HepG2 (cell line): Measurements from ENCODE around the gene SLC6A5. TPM values are rescaled to one million over a fixed set of nuclear protein-coding genes. Genes with fewer than 3 reads are reported as not detected.

ENCODE experiments used
- ATAC-seq: fragments of 200-7000 bp; cut with Tn5 transposase; 3 replicates; pipeline ENCODE4 v1.9.1; 2020; ENCODE audit warnings: mild to moderate bottlenecking, moderate library complexity
- BruUV-seq: library from RNA; stranded (reverse); fragments of 400-500 nt; replicated peaks from 2 replicates; lab custom pipeline; 2021; lab: Mats Ljungman, UMichigan
- CTCF ChIA-PET: fragments of 300-600 bp; formaldehyde crosslinking; extraction: SDS; loops from one replicate; lab custom pipeline; 2021; ENCODE audit warnings: low total read pairs, inconsistent platforms, low intra/inter-chr PET ratio; lab: Yijun Ruan, JAX
- POLR2A ChIA-PET: fragments of 350-600 bp; sonication (Branson Sonifier 250); formaldehyde crosslinking; loops from one replicate; lab custom pipeline; 2020; ENCODE audit warnings: antibody characterized with exemption, inconsistent platforms; lab: Yijun Ruan, JAX
- DNase-seq: peaks from one replicate; pipeline ENCODE4 v3.0.0-alpha.2; 2015; ENCODE audit warnings: low spot score
- FAIRE-seq: peaks from 3 replicates; lab custom pipeline; 2011; peaks lifted over from hg19 to GRCh38; lab: Jason Lieb, UNC
- H2AFZ ChIP-seq: one replicate; pipeline ENCODE4 v1.6.1; 2011; ENCODE audit warnings: low read length, inconsistent platforms
- H3K27ac ChIP-seq: fragments of 300-600 bp; 3 replicates; pipeline ENCODE4 v1.8.0; 2011; ENCODE audit warnings: mixed run types, mild to moderate bottlenecking, mixed read lengths, low read length, inconsistent platforms; ENCODE audit not compliant: insufficient read depth; ENCODE audit errors: extremely low read length
- H3K27me3 ChIP-seq, 2 experiments: fragments of 200-600 bp in 1 of 2; 2 replicates in 1 of 2; 3 replicates in 1 of 2; pipeline versions ENCODE4 v1.6.0 to v1.8.0; 2011; ENCODE audit warnings: low read length in 2 of 2, mild to moderate bottlenecking in 2 of 2, moderate library complexity in 2 of 2, inconsistent platforms in 1 of 2; ENCODE audit not compliant: insufficient read depth in 2 of 2, control insufficient read depth in 1 of 2
- H3K36me3 ChIP-seq, 2 experiments: fragments of 200-600 bp in 1 of 2; replicated peaks in 1 of 2; 2 replicates in 1 of 2; 3 replicates in 1 of 2; pipeline versions ENCODE4 v1.5.1 to v1.8.0; 2011; ENCODE audit warnings: low read length in 2 of 2, inconsistent platforms in 1 of 2; ENCODE audit not compliant: insufficient read depth in 2 of 2, control insufficient read depth in 1 of 2
- H3K4me1 ChIP-seq: 2 replicates; pipeline ENCODE4 v1.5.1; 2012; ENCODE audit warnings: low read length, inconsistent platforms; ENCODE audit not compliant: insufficient read depth
- H3K4me2 ChIP-seq: 2 replicates; pipeline ENCODE4 v1.6.0; 2011; ENCODE audit warnings: low read depth, low read length, inconsistent platforms
- H3K4me3 ChIP-seq, 3 experiments: fragments of 200-600 bp in 1 of 3; sonication (generic), shearing (Covaris generic) in 1 of 3; replicated peaks in 1 of 3; 2 replicates each; pipeline ENCODE4 v1.5.1; 2011 to 2016; ENCODE audit warnings: low read length in 3 of 3, inconsistent platforms in 2 of 3, low read depth in 2 of 3, mild to moderate bottlenecking in 2 of 3, control low read depth in 1 of 3, mixed read lengths in 1 of 3; ENCODE audit not compliant: insufficient read depth in 1 of 3
- H3K79me2 ChIP-seq: one replicate; pipeline ENCODE4 v1.6.1; 2011; ENCODE audit warnings: low read length, inconsistent platforms; ENCODE audit not compliant: insufficient read depth
- H3K9ac ChIP-seq: 2 replicates; pipeline ENCODE4 v1.6.0; 2011; ENCODE audit warnings: mild to moderate bottlenecking, low read depth, low read length, inconsistent platforms; ENCODE audit not compliant: insufficient read depth
- H3K9me3 ChIP-seq: 2 replicates; pipeline ENCODE4 v1.5.1; 2012; ENCODE audit warnings: mild to moderate bottlenecking, low read length
- H4K20me1 ChIP-seq: 2 replicates; pipeline ENCODE4 v1.6.0; 2011; ENCODE audit warnings: inconsistent platforms, mild to moderate bottlenecking, low read length, moderate library complexity; ENCODE audit not compliant: insufficient read depth
- ELF3 ChIP-seq: IDR thresholded peaks from 2 replicates; pipeline ENCODE4 v1.6.1; 2016; ENCODE audit warnings: missing genetic modification reagents, missing compliant biosample characterization
- ERF ChIP-seq: IDR thresholded peaks from 2 replicates; pipeline ENCODE4 v1.6.1; 2018; ENCODE audit warnings: missing biosample characterization, missing genetic modification reagents
- FOXA3 ChIP-seq: IDR thresholded peaks from 2 replicates; pipeline ENCODE4 v1.6.1; 2016; ENCODE audit warnings: missing genetic modification reagents, missing compliant biosample characterization
- GABPB1 ChIP-seq: IDR thresholded peaks from 2 replicates; pipeline ENCODE4 v1.6.1; 2016; ENCODE audit warnings: mild to moderate bottlenecking, missing genetic modification reagents, moderate library complexity, missing compliant biosample characterization
- HDAC1 ChIP-seq: sonication (generic); formaldehyde crosslinking; IDR thresholded peaks from 2 replicates; pipeline ENCODE4 v1.5.1; 2020; ENCODE audit warnings: mild to moderate bottlenecking, missing genetic modification reagents
- KDM3A ChIP-seq: IDR thresholded peaks from 2 replicates; pipeline ENCODE4 v1.6.1; 2018; ENCODE audit warnings: low read depth, missing compliant biosample characterization
- NR2F1 ChIP-seq, 2 experiments: fragments of 450-650 bp in 1 of 2; formaldehyde crosslinking in 1 of 2; IDR thresholded peaks; 2 replicates each; pipeline versions ENCODE4 v1.5.0 to v1.6.1; 2016 to 2020; ENCODE audit warnings: mild to moderate bottlenecking in 1 of 2, missing compliant biosample characterization in 1 of 2, missing genetic modification reagents in 1 of 2, moderate library complexity in 1 of 2
- STAT5B ChIP-seq: sonication (generic); formaldehyde crosslinking; IDR thresholded peaks from 2 replicates; pipeline ENCODE4 v1.4.0; 2020; ENCODE audit warnings: missing genetic modification reagents
- ZNF235 ChIP-seq: sonication (generic); formaldehyde crosslinking; IDR thresholded peaks from 2 replicates; pipeline ENCODE4 v1.8.1; 2023; ENCODE audit warnings: mild to moderate bottlenecking, missing genetic modification reagents, borderline replicate concordance
- ZNF263 ChIP-seq: sonication (generic); formaldehyde crosslinking; IDR thresholded peaks from 2 replicates; pipeline ENCODE4 v1.4.0; 2020; ENCODE audit warnings: missing genetic modification reagents
- ZNF34 ChIP-seq: sonication (generic); formaldehyde crosslinking; IDR thresholded peaks from 2 replicates; pipeline ENCODE4 v1.4.0; 2020; ENCODE audit warnings: mild to moderate bottlenecking, missing genetic modification reagents, borderline replicate concordance
- WGBS: methylation state at CpG from one replicate; pipeline ENCODE4 v1.1.6; 2017; ENCODE audit warnings: low lambda C conversion rate; 5-methylcytosine and 5-hydroxymethylcytosine counted together
- in situ Hi-C: cut with HindIII; loops from 2 replicates; pipeline ENCODE4 v1.10.0; 2017; ENCODE audit warnings: low pct_unique_long_range_greater_than_20kb; ENCODE audit not compliant: extremely low pct_ligation_motif_present
- intact Hi-C: fragments of 100-400 bp; cut with micrococcal nuclease; formaldehyde crosslinking; loops from one replicate; pipeline ENCODE4 v1.10.0; 2022; ENCODE audit not compliant: unreplicated experiment
- polyA plus RNA-seq, 8 experiments: library from polyadenylated mRNA; depleted of rRNA in 3 of 8; stranded (reverse) in 7 of 8; unstranded in 1 of 8; fragments of >200 nt; fragmentation: Illumina TruSeq in 4 of 8; extraction: Trizol in 4 of 8; gene quantifications; 2 replicates each; pipeline versions ENCODE4 v1.2.1 to v1.2.3, GENCODE V29; 2011 to 2016; ENCODE audit warnings: low read depth in 4 of 8, missing spikeins in 1 of 8, mixed read lengths in 1 of 8; ENCODE audit not compliant: insufficient read depth in 1 of 8
- total RNA-seq, 5 experiments: library from RNA; depleted of rRNA; stranded (reverse); fragments of >200 nt; fragmentation: Illumina TruSeq; extraction: Trizol; gene quantifications; 2 replicates each; pipeline ENCODE4 v1.2.3, GENCODE V29; 2016; ENCODE audit warnings: low read depth in 1 of 5
- TF ChIP-seq, protein P1 (sequence below): sonication (generic); formaldehyde crosslinking; IDR thresholded peaks from 2 replicates; pipeline ENCODE4 v1.5.0; 2020; ENCODE audit warnings: mild to moderate bottlenecking, missing genetic modification reagents, borderline replicate concordance

The SLC6A5 gene
- total and polyA plus RNA-seq, 2 of the 13 experiments (the other 11 are each of a cell fraction or from before 2014, with no cell fraction given), result not detected

DNA sequence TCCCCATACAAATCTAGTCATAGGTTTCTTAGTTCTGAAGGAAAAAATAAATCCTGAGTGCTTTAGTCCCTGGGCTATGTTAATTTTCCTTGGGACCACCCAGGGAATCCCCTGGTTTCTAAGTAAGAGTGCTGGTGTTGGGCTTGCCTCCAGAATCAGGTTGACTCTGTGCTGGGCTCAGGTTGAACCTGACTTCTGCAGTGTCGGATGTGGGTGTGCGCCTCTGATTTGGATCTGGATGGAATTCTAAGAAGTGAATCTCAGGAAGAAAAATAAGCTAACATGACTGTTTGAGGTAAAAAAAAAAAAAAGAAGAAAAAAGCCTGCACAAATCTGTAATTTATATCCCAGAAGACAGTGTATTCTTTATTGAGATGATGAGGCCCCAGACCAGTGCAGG, 41.0 kb downstream of the SLC6A5 start:
- ChIA-PET POLR2A (no interaction called here), CTCF (no interaction called here)
- H3K4me2 ChIP-seq, result no peak overlapping the region
- no peaks in the 10 kb centered on the region for H3K9me3 ChIP-seq
- H2AFZ ChIP-seq, result no peak overlapping the region
- no TSS peak for BruUV-seq
- H3K36me3 ChIP-seq, result no peaks in the 10 kb centered on the region
- no peaks in the 10 kb centered on the region for H4K20me1 ChIP-seq
- whole genome bisulfite sequencing, result 91% methylated on average over 2 of the region's 2 CpGs
- H3K27ac ChIP-seq, result no peak overlapping the region
- FAIRE-seq (no peak), ATAC-seq (no peak), DNase-seq (no peak)
- H3K79me2 ChIP-seq, result no peaks in the 10 kb centered on the region
- H3K4me1 ChIP-seq, result no peaks in the 10 kb centered on the region
- no peak overlapping the region for H3K4me3 ChIP-seq
- no peak overlapping the region for H3K9ac ChIP-seq
- TF ChIP-seq ERF (no peak), HDAC1 (no peak), NR2F1 (CRISPR knock-in tag; IDR thresholded peaks at IDR 0.05) (no peak), ZNF34 (CRISPR knock-in tag) (no peak), FOXA3 (CRISPR knock-in tag) (no peak), ZNF235 (CRISPR knock-in tag) (no peak), STAT5B (CRISPR knock-in tag) (no peak), GABPB1 (CRISPR knock-in tag) (no peak), ZNF263 (CRISPR knock-in tag) (no peak), ELF3 (CRISPR knock-in tag) (no peak), KDM3A (CRISPR knock-in tag) (no peak)
- TF ChIP-seq, protein P1, sequence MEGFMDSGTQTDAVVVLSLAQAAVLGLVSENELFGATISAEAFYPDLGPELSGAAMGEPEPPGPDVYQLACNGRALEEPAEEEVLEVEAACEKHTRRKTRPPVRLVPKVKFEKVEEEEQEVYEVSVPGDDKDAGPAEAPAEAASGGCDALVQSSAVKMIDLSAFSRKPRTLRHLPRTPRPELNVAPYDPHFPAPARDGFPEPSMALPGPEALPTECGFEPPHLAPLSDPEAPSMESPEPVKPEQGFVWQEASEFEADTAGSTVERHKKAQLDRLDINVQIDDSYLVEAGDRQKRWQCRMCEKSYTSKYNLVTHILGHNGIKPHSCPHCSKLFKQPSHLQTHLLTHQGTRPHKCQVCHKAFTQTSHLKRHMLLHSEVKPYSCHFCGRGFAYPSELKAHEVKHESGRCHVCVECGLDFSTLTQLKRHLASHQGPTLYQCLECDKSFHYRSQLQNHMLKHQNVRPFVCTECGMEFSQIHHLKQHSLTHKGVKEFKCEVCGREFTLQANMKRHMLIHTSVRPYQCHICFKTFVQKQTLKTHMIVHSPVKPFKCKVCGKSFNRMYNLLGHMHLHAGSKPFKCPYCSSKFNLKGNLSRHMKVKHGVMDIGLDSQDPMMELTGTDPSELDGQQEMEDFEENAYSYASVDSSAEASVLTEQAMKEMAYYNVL (CRISPR knock-in tag), result no peak
- intact Hi-C loops (no loop called here), in situ Hi-C loops (loop anchor here (25.0 kb wide), 1 partner anchor 1672 kb away; no protein-coding TSS in a partner anchor)
- H3K27me3 ChIP-seq, result peaks cover 0 to 13% of the 10 kb centered on the region in 2 experiments; a peak in 3 of 5 replicates
